ENCODE data around the gene PLAAT4. TPM values are rescaled to one million over a fixed set of nuclear protein-coding genes. Genes with fewer than 3 reads are reported as not detected.

The PLAAT4 gene, protein sequence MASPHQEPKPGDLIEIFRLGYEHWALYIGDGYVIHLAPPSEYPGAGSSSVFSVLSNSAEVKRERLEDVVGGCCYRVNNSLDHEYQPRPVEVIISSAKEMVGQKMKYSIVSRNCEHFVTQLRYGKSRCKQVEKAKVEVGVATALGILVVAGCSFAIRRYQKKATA
- total RNA-seq (2014; rRNA removed; shearing (Covaris generic)), result 81.0 and 90.7 TPM in 2 replicates

GRCh38 chr11:63536669-63537292 lies at the start of gene PLAAT4:
Gene PLAAT4 (plus strand): TSS chr11:63536808. CDS start chr11:63536869, 61 bp downstream.
- DNase-seq (ENCODE audit: low read depth), result peak; percentile 74

- no peak for DNase-seq (ENCODE audit: low read depth)
These were observed 47.8 kb upstream of the PLAAT4 start for GRCh38 chr11:63488789-63489188.

DNA sequence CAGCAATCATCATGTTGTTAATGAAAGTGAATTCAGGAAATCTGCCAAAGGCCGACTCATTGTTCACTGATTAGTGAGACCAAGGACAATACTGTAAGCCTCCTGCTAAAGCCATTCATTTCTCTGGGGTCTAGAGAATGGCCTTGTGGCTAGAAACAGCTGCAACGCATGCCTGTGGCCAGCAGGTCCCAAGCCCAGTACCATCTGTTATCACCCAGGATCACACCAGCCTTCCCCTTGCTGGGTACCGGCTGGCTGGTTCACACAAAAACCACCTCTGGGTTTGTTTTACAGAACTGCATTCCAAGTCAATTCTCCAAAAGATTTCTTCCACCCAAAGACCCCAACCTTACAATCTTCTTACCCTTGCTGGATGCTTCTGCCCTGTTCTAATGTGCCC lies 46.7 kb upstream of the PLAAT4 start:
- peak; percentile 61 for DNase-seq (ENCODE audit: low read depth)

- peak; percentile 32 for DNase-seq (ENCODE audit: low read depth)
These were observed 45.9 kb upstream of the PLAAT4 start, which contains the start of gene PLAAT5 for GRCh38 chr11:63490551-63491239. Gene PLAAT5 (minus strand): TSS chr11:63491167. CDS start chr11:63491034, 133 bp downstream.

DNA sequence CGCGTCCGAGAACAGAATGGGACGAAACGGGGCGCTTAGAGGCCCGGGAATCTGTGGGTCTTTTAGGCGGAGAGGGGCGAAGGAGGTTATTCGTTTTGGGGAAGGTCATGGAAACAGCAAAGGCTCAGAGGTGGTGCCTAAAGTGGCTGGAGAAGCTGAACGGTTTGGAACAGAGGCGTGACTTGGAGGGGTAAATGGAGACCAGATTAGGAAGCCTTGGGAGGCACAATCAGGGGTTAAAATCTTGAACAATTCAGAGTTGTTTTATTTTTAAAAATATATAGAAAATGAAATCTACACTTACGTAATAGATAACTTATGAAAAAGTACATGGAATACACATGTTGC lies 45.4 kb upstream of the PLAAT4 start:
- DNase-seq (ENCODE audit: low read depth), result no peak

DNA sequence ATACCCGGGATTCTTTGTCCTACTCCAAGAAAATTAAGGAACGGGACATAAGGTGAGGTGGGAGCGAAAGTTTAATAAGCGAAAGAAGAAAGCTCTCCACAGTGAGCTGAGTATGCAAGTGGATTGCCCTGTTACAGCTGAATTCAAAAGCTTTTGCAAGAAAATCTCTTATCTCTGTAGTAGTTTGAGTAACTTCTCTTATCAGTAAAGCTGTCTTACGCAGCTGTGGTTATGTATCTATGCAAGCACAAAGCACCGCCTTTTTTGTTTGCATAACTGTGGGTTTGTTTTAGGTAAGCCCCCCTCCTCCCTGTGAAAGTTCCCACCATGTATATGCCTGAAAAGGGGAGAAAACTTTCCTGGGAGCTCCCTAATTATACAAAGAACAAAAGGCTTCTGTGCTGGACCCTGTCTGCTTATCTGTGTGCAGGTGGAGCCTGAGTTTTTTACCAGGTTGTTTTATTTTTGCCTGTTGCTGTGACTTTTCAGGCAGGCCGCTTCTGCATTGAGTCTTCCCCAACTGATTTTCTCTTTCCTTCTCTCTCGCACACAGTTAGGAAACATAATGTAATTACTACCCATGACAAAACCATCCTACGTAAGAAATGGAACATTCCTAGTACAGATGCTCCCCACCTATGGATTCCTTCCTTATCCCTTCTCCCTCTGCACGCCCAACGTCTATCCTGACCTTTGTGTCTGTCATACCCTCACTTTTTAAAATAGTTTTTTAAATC lies 44.8 kb upstream of the PLAAT4 start:
- DNase-seq (ENCODE audit: low read depth), result no peak

DNA sequence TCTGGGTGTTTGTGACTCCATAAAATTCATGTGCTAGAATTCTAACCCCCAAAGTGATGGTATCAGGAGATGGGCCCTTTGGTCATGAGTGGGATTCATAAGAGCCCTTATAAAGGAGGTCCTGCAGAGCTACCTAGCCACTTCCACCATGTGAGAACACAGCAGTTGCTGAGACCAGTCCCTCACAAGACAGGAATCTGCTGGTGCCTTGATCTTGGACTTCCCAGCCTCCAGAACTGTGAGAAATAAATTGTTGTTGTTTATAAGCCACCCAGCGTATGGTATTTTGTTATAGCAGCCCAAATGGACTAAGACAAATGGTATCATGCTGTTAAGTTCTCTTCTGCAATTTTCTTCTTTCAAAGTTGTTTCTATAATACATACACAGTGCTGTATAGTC lies 44.2 kb upstream of the PLAAT4 start:
- no peak for DNase-seq (ENCODE audit: low read depth)

DNA sequence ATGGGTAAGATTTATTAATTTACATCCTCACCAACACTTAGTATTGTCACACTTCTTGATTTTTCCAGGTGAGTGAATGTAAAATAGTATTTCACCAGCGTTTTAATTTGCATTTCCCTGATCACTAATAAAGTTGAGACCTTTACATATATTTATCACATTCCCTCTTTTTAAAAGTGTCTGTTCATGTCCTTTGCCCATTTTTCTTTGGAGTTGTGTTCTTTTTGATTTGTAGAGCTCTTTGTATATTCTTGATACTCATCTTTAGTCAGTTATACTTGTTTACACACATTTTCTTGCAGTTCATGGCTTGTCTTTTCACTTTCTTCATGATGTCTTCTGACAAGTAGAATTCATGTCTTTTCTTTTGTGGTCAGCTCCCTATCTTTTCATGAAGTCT lies 43.5 kb upstream of the PLAAT4 start:
- DNase-seq (ENCODE audit: low read depth), result no peak

GRCh38 chr11:63494975-63495374 lies 41.6 kb upstream of the PLAAT4 start:
- DNase-seq (ENCODE audit: low read depth), result no peak

DNA sequence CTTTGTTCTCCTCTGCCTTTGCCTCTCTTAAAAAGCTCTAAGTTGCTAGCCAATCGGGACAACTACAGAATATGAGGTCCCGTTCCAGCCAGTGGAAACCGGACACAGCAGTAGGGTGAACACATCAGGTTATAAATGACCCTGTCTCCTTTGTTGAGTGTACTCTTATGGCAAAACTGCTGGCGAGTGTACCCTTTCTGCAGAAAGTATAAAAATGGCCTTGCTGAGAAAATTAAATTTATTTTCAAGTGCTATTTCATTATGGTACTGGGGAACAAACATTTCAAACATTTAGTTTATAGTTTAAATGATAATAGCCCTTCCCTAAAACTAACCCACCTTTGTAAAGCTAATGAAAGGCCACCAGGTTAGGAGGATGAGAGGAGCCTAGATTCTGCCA lies 36.7 kb upstream of the PLAAT4 start:
- DNase-seq (ENCODE audit: low read depth), result no peak

DNA sequence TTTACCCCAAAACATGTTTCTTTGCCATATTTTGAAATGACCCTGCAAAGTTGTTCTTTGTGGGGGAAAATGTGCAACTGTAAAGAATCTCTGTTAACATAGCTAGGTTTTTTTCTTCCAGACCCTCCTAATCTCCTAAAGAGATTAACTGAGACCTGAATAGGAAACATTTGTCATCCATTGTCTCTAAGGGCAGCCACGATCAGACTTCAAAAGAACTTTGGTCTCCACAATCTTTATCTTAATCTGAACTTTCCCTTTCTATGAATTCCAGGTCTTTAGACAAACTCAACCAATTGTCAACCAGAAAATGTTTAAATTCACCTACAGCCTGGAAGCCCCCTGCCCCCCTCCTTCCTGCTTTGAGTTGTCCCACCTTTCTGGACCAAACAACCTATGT lies 35.4 kb upstream of the PLAAT4 start:
- no peak for DNase-seq (ENCODE audit: low read depth)

DNA sequence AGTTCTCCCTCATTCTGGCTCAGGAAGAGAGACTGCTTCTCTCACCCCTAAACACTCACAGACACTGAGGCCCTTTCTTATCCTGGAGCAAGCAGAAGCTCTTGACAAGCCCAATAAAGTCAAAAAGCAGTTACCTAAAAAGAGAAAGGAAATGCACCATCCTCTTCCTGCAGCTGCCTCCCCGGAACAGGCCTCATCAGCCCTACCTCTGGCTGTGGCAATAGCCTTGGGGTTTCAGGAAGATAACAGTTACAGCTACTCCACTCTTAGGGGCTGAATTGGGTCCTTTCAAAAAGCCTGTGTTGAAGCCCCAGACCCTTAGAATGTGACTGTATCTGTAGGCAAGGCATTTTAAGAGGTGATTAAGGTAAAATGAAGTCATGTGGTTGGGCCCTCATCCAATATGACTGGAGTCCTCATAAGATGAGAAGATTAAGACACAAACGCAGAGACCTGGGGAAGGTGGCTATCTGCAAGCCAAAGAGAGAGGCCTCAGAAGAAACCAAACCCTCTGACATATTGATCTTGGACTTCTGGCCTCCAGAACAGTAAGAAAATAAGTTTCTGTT lies 34.3 kb upstream of the PLAAT4 start:
- DNase-seq (ENCODE audit: low read depth), result no peak

GRCh38 chr11:63503492-63503891 lies 33.1 kb upstream of the PLAAT4 start:
- no peak for DNase-seq (ENCODE audit: low read depth)

DNA sequence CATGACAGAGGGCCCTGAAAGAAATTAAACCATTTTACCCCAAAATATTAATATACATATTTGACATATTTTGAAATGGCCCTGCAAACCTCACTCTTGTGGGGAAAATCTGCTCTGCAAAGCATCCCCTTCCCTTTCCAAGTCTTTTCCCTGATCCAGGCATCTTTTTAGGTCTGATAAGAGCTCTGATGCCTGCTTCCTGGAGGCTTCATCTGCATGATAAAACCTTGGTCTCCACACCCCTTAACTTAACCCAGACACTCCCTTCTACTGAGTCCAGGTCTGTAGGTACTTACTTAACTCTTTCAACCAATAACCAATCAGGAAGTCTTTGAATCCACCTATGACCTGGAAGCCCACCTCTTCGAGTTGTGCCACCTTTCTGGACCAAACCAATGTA lies 32.6 kb upstream of the PLAAT4 start:
- no peak for DNase-seq (ENCODE audit: low read depth)

DNA sequence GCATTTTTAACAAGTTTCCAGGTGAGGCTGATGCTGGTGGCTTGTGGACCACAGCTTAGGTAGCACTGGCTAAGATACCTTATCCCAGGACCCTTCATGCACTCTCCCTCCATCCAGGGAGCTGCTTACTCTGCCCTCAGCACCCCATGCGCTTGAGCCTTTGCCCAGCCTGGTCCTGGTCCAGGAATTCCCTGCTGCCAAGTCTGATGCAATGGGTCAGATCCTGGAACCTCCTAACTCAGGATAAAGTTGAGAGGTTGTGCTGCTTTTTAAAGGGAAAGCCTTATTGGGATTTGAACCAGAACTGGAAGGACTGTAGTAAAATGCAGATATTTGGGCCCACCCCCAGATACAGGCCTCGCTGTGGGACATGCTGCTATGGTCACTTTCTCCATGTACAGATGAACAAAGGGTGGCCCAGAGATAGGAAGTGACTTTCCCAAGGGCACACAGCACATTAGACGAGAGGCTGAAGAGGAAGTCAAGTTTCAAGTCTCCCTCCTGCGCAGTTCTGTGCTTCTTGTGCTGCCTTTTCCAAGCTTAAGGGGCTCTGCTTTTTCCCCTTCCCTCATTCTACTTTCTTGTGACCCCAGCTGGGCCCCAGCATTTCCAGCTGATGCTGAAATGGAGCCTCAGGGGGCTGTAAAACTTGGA lies 31.5 kb upstream of the PLAAT4 start:
- no peak for DNase-seq (ENCODE audit: low read depth)

DNA sequence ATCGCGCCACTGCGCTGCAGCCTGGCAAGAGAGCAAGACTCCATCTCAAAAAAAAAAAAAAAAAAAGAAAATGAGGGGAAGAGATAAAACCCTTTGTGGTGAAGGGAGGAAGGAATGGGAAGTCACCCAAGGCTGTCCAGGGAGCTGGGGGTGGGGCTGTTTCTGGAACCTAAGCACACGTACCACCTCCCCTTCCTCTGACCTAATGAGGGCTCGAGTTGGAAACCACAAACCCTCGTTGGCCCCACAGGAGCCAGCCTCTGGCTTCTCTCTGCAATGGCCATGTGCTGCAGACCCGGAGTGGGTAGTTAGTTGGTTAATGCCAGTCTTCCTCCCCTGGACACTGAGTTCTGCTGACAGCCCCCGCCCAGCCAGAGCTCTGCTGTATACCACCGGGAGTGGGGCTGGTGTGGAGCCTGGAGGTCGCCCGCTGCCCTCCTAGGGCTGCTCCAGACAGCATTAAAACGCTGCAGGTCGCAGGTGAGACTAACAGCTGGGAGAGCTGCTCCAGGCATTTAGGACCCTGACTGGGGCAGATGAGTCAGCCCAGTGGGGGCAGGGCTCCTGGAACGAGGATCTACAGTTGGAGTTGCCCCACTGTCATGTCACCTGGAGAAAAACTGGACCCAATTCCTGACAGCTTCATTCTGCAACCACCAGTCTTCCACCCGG lies 30.6 kb upstream of the PLAAT4 start, which contains the start of gene LGALS12:
TSS of gene LGALS12 (plus strand) at position 228 of the 672 bp plus-strand sequence. CDS start at position 603, 375 bp downstream.
- DNase-seq (ENCODE audit: low read depth), result peak; percentile 54

DNA sequence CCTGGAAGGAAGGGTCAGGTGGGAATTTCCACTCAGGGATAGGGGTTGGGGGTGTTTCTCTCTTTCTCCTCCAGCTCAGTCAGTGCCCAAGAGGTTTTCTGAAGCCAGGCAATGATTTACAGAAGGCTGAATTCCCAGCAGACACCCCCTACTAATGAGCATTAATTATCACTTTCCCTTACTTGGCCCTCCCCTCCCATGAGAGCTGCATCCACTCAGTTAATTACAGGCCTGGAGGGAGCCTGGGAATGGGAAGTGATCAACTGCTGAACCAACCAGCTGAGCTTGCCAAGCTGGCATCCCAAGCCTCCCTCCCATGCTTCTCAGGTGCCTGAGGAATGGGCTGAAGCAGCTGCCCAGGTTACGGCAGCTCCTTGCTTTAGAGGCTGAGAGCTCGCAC lies 29.7 kb upstream of the PLAAT4 start:
- no peak for DNase-seq (ENCODE audit: low read depth)

GRCh38 chr11:63507511-63507910 lies 29.1 kb upstream of the PLAAT4 start:
- no peak for DNase-seq (ENCODE audit: low read depth)

DNA sequence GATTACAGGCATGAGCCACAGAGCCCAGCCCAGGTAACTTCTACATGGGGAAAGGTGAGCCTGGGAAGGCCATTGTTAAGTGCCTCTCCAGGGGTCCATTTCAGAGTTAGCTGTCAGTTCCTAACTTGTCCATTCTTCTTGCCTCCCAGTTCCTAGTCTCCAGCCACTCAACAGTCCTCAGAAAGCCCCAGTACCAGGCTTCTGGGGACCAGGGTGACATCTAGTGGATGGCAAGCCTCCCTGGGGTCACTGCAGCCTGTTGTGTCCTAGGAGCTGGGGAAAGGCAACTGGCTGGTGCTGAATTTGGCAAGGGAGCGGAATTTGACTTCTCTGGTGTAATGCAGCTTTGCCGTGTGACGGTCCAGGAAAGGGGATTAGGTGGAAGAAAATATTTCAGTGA lies 28.6 kb upstream of the PLAAT4 start:
- peak; percentile 61 for DNase-seq (ENCODE audit: low read depth)

DNA sequence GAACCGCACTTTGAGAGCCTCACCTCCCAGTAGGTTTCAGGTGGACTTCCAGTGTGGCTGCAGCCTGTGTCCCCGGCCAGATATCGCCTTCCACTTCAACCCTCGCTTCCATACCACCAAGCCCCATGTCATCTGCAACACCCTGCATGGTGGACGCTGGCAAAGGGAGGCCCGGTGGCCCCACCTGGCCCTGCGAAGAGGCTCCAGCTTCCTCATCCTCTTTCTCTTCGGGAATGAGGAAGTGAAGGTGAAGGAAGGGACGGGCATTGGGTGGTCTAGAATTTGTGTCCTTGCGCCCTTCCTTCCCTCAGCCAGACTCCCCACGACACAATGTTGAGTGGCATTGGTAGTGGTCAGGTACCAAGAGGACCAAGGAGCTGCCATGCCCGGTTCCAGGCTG lies 27.9 kb upstream of the PLAAT4 start:
- DNase-seq (ENCODE audit: low read depth), result no peak
